Activated CD8-positive, alpha-beta T cell treated with anti-CD3 and anti-CD28 coated beads, Interleukin-2, amount 10 ng/mL, durations not matched to agents 7 days and 5 days (primary cell): ENCODE data around the gene SSR4. TPM values are rescaled to one million over a fixed set of nuclear protein-coding genes. Genes with fewer than 3 reads are reported as not detected.
"Not testable (repeated sequence)": the region's sequence is repeated elsewhere in the genome, so short reads cannot be mapped to it uniquely, and the experiment has no call there.

Experiments
- ATAC-seq: fragments of 150-1000 bp; cut with Tn5 transposase; one replicate; pipeline ENCODE4 v1.10.0; 2021; ENCODE audit warnings: moderate library complexity
- CTCF ChIA-PET: fragments of 350-600 bp; sonication (Branson Sonifier 250); formaldehyde crosslinking; loops from one replicate; lab custom pipeline; 2021; ENCODE audit warnings: antibody characterized with exemption; lab: Charles Lee
- POLR2A ChIA-PET: fragments of 350-600 bp; sonication (Branson Sonifier 250); formaldehyde crosslinking; loops from one replicate; lab custom pipeline; 2021; ENCODE audit warnings: antibody characterized with exemption; lab: Charles Lee
- DNase-seq: peaks from one replicate; pipeline ENCODE4 v3.0.0-alpha.2; 2020
- H3K27ac Mint-ChIP-seq: one replicate; pipeline ENCODE4 v1.8.0; 2021; ENCODE audit warnings: mild to moderate bottlenecking, mixed read lengths
- H3K27me3 Mint-ChIP-seq: one replicate; pipeline ENCODE4 v1.8.0; 2021; ENCODE audit warnings: low read depth, mixed read lengths
- H3K36me3 Mint-ChIP-seq: one replicate; pipeline ENCODE4 v1.8.0; 2021; ENCODE audit warnings: low read depth, mixed read lengths
- H3K4me1 Mint-ChIP-seq: one replicate; pipeline ENCODE4 v1.8.0; 2021; ENCODE audit warnings: low read depth, mixed read lengths
- H3K4me3 Mint-ChIP-seq: one replicate; pipeline ENCODE4 v1.8.0; 2021; ENCODE audit warnings: mild to moderate bottlenecking, mixed read lengths
- H3K9me3 Mint-ChIP-seq: one replicate; pipeline ENCODE4 v1.8.0; 2022; ENCODE audit warnings: mixed read lengths; ENCODE audit not compliant: insufficient read depth
- total RNA-seq, 2 experiments: library from RNA; stranded (reverse); gene quantifications; one replicate each; pipeline ENCODE4 v1.2.3, GENCODE V29; 2021

Gene SSR4
- total RNA-seq, 2 experiments from 2014 or later, result 182 to 190 TPM

GRCh38 chrX:153818064-153818463, 23.6 kb downstream of the SSR4 start:
- peaks cover 49% of the 10 kb centered on the region for H3K4me1 Mint-ChIP-seq
- H3K27me3 Mint-ChIP-seq, result peaks cover 19% of the 10 kb centered on the region
- ATAC-seq, H3K36me3 Mint-ChIP-seq, H3K4me3 Mint-ChIP-seq, CTCF ChIA-PET, POLR2A ChIA-PET, H3K27ac Mint-ChIP-seq, H3K9me3 Mint-ChIP-seq, DNase-seq: not testable (repeated sequence)

- no peaks in the 10 kb centered on the region for H3K36me3 Mint-ChIP-seq
Observed at GRCh38 chrX:153818571-153819383, 24.3 kb downstream of the SSR4 start.

GRCh38 chrX:153819384-153820040, 25.0 kb downstream of the SSR4 start:
- no peak for DNase-seq
- ChIA-PET POLR2A (no interaction called here), CTCF (interaction anchor here (0.8 kb wide), 1 partner anchor 9 kb away, joined by 3 read pairs; no protein-coding TSS in a partner anchor)
- Mint-ChIP-seq H3K9me3 (no peaks in the 10 kb centered on the region), H3K27me3 (peaks cover 22% of the 10 kb centered on the region), H3K4me3 (peak overlapping the region; percentile 36), H3K36me3 (no peaks in the 10 kb centered on the region), H3K4me1 (peaks cover 54% of the 10 kb centered on the region), H3K27ac (no peak overlapping the region)
- peak; percentile 4 for ATAC-seq

More at GRCh38 chrX:153818571-153819383, 24.3 kb downstream of the SSR4 start:
- CTCF ChIA-PET, result no interaction called here
- POLR2A ChIA-PET, result no interaction called here
- Mint-ChIP-seq H3K9me3 (no peaks in the 10 kb centered on the region), H3K27ac (no peak overlapping the region), H3K4me3 (peak overlapping the region; percentile 36), H3K27me3 (peaks cover 18% of the 10 kb centered on the region), H3K4me1 (peaks cover 51% of the 10 kb centered on the region)
- ATAC-seq (peak; percentile 80), DNase-seq (peak; percentile 52)

GRCh38 chrX:153820601-153821000, 26.1 kb downstream of the SSR4 start:
- Mint-ChIP-seq H3K4me1 (peaks cover 50% of the 10 kb centered on the region), H3K27ac (no peak overlapping the region), H3K36me3 (no peaks in the 10 kb centered on the region), H3K27me3 (peaks cover 20% of the 10 kb centered on the region), H3K9me3 (no peaks in the 10 kb centered on the region), H3K4me3 (no peak overlapping the region)
- ATAC-seq, result no peak
- POLR2A ChIA-PET, result no interaction called here
- CTCF ChIA-PET, result no interaction called here
- no peak for DNase-seq

GRCh38 chrX:153821066-153821465, 26.6 kb downstream of the SSR4 start:
- H3K9me3 Mint-ChIP-seq, result no peaks in the 10 kb centered on the region
- POLR2A ChIA-PET, result no interaction called here
- peaks cover 51% of the 10 kb centered on the region for H3K4me1 Mint-ChIP-seq
- peaks cover 22% of the 10 kb centered on the region for H3K27me3 Mint-ChIP-seq
- CTCF ChIA-PET, result no interaction called here
- DNase-seq (no peak), ATAC-seq (no peak)
- no peaks in the 10 kb centered on the region for H3K36me3 Mint-ChIP-seq
- H3K4me3 Mint-ChIP-seq, result no peak overlapping the region
- no peak overlapping the region for H3K27ac Mint-ChIP-seq

- H3K27me3 Mint-ChIP-seq, result peaks cover 26% of the 10 kb centered on the region
- CTCF ChIA-PET, result no interaction called here
- no peak overlapping the region for H3K4me3 Mint-ChIP-seq
- POLR2A ChIA-PET, result no interaction called here
- peaks cover 37% of the 10 kb centered on the region for H3K4me1 Mint-ChIP-seq
- ATAC-seq, result no peak
- H3K9me3 Mint-ChIP-seq, result no peaks in the 10 kb centered on the region
- H3K36me3 Mint-ChIP-seq, result no peaks in the 10 kb centered on the region
- no peak for DNase-seq
- no peak overlapping the region for H3K27ac Mint-ChIP-seq
Observed at GRCh38 chrX:153824348-153824747, 29.9 kb downstream of the SSR4 start.

- H3K4me3 Mint-ChIP-seq, result no peak overlapping the region
- ChIA-PET CTCF (no interaction called here), POLR2A (no interaction called here)
- no peaks in the 10 kb centered on the region for H3K36me3 Mint-ChIP-seq
- no peak overlapping the region for H3K27ac Mint-ChIP-seq
- peaks cover 27% of the 10 kb centered on the region for H3K27me3 Mint-ChIP-seq
- ATAC-seq (no peak), DNase-seq (no peak)
- peaks cover 33% of the 10 kb centered on the region for H3K4me1 Mint-ChIP-seq
- H3K9me3 Mint-ChIP-seq, result no peaks in the 10 kb centered on the region
Observed at GRCh38 chrX:153825042-153825441, 30.6 kb downstream of the SSR4 start.

GRCh38 chrX:153827016-153827415, 32.5 kb downstream of the SSR4 start:
- ChIA-PET CTCF (no interaction called here), POLR2A (no interaction called here)
- Mint-ChIP-seq H3K4me1 (peaks cover 18% of the 10 kb centered on the region), H3K4me3 (no peak overlapping the region), H3K9me3 (no peaks in the 10 kb centered on the region), H3K27ac (no peak overlapping the region), H3K27me3 (peaks cover 35% of the 10 kb centered on the region), H3K36me3 (no peaks in the 10 kb centered on the region)
- ATAC-seq (no peak), DNase-seq (no peak)

- Mint-ChIP-seq H3K27ac (no peak overlapping the region), H3K4me3 (no peak overlapping the region), H3K9me3 (no peaks in the 10 kb centered on the region), H3K27me3 (peaks cover 37% of the 10 kb centered on the region), H3K4me1 (peaks cover 10% of the 10 kb centered on the region), H3K36me3 (no peaks in the 10 kb centered on the region)
- ChIA-PET POLR2A (no interaction called here), CTCF (interaction anchor here (0.5 kb wide), 1 partner anchor 8 kb away, joined by 3 read pairs; no protein-coding TSS in a partner anchor)
- DNase-seq, result no peak
- ATAC-seq, result no peak
Observed at GRCh38 chrX:153827903-153828302, 33.4 kb downstream of the SSR4 start.

GRCh38 chrX:153828308-153828707, 33.8 kb downstream of the SSR4 start:
- no peak overlapping the region for H3K4me3 Mint-ChIP-seq
- peaks cover 10% of the 10 kb centered on the region for H3K4me1 Mint-ChIP-seq
- no peaks in the 10 kb centered on the region for H3K36me3 Mint-ChIP-seq
- H3K9me3 Mint-ChIP-seq, result no peaks in the 10 kb centered on the region
- no peak overlapping the region for H3K27ac Mint-ChIP-seq
- ATAC-seq (no peak), DNase-seq (no peak)
- CTCF ChIA-PET, result interaction anchor here (0.5 kb wide), 1 partner anchor 8 kb away, joined by 3 read pairs; no protein-coding TSS in a partner anchor
- H3K27me3 Mint-ChIP-seq, result peaks cover 41% of the 10 kb centered on the region
- POLR2A ChIA-PET, result no interaction called here

- ChIA-PET CTCF (no interaction called here), POLR2A (no interaction called here)
- Mint-ChIP-seq H3K4me1 (peaks cover 6% of the 10 kb centered on the region), H3K9me3 (no peaks in the 10 kb centered on the region), H3K4me3 (no peak overlapping the region), H3K27ac (no peak overlapping the region), H3K27me3 (peaks cover 36% of the 10 kb centered on the region), H3K36me3 (no peaks in the 10 kb centered on the region)
- no peak for DNase-seq
- no peak for ATAC-seq
Observed at GRCh38 chrX:153828723-153829548, 34.5 kb downstream of the SSR4 start.

- ChIA-PET POLR2A (no interaction called here), CTCF (no interaction called here)
- H3K9me3 Mint-ChIP-seq, result no peaks in the 10 kb centered on the region
- H3K27ac Mint-ChIP-seq, result no peak overlapping the region
- ATAC-seq, result no peak
- DNase-seq, result no peak
- H3K27me3 Mint-ChIP-seq, result peaks cover 35% of the 10 kb centered on the region
- H3K36me3 Mint-ChIP-seq, result no peaks in the 10 kb centered on the region
- H3K4me3 Mint-ChIP-seq, result no peak overlapping the region
- peaks cover 4% of the 10 kb centered on the region for H3K4me1 Mint-ChIP-seq
Observed at GRCh38 chrX:153829549-153829798, 35.0 kb downstream of the SSR4 start.
